ENCODE data around the gene PARP1.
"Not testable (repeated sequence)": the region's sequence is repeated elsewhere in the genome, so short reads cannot be mapped to it uniquely, and the experiment has no call there.

Gene PARP1

DNA sequence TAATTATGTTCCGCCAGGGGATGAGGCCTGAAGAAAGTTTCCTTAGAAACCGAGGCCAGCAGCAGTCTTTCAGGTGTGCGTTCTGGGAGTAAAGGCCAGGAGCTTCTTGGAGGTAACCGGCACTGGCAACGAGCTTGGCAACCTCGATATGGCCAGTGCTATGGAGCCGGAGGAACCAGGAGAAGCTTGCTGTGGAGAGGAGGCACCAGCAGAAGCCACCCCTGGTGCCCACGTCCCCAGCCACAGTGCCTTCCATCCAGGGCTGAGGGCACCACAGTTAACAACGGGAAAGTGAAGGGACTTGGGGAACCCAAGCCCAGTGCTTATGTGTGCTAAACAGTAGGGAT lies 57.4 kb downstream of the PARP1 start:
- no peak overlapping the region for H3K4me3 ChIP-seq (replicated peaks; ENCODE audit: low read depth, low read length)
- TF ChIP-seq, protein P1, sequence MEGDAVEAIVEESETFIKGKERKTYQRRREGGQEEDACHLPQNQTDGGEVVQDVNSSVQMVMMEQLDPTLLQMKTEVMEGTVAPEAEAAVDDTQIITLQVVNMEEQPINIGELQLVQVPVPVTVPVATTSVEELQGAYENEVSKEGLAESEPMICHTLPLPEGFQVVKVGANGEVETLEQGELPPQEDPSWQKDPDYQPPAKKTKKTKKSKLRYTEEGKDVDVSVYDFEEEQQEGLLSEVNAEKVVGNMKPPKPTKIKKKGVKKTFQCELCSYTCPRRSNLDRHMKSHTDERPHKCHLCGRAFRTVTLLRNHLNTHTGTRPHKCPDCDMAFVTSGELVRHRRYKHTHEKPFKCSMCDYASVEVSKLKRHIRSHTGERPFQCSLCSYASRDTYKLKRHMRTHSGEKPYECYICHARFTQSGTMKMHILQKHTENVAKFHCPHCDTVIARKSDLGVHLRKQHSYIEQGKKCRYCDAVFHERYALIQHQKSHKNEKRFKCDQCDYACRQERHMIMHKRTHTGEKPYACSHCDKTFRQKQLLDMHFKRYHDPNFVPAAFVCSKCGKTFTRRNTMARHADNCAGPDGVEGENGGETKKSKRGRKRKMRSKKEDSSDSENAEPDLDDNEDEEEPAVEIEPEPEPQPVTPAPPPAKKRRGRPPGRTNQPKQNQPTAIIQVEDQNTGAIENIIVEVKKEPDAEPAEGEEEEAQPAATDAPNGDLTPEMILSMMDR (IDR thresholded peaks at IDR 0.05; ENCODE audit: low read length, missing control alignments): no peak
- DNase-seq (ENCODE audit: low read depth): no peak

DNA sequence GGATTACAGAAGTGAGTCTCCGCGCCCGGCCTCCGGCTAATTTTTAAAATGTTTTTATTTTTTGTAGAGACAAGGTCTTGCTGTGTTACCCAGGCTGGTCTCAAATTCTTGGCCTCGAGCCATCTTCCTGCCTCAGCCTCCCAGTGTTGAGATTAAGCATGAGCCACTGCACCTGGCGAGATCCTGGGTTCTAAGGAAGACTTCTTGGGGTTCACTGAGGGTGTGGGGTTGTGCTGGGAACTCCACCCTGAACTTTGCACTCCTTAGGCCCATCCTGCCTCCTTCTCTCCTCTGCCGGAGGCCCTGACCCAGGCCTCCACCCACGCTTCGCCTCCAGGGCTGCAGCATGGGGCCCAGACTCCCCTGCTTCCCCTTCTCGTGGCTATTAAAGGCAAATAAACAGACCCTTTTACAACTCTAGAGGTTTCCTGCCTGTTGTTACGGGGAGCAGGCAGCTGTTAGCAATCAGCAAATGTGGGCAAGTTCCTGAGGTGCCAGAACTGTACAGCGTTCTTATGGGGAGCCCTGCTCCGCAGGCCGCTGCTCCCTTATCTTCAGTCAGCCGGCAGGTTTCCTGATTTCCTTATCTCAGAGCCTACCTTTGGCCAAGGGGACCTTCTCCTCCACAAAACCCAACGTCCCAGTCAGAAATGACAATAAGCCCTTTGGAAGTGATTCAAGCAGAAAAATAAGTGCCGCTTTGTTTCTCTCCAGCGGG lies 57.9 kb downstream of the PARP1 start:
- TF ChIP-seq, protein P1 (IDR thresholded peaks at IDR 0.05; ENCODE audit: low read length, missing control alignments): no peak
- H3K4me3 ChIP-seq (replicated peaks; ENCODE audit: low read depth, low read length): no peak overlapping the region
- DNase-seq (ENCODE audit: low read depth): no peak

DNA sequence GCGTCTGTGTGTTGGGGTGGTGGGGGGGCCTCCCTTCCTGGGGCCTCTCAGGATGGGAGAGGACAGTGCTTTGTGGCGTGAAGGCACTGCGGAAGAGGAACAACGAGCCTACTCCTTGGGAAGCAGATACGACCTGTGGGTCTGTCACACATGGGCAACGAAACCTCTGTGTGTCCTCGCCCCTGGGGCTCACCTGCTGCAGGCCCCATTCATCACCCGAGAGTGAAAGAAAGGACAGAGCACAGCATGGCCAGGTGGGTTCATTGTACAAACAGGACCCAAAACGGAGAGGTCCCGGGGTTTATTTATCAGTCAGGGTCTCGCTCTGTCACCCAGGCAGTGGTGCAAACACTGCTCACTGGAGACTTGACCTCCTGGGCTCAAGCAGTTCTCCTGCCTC lies 58.8 kb downstream of the PARP1 start:
- DNase-seq (ENCODE audit: low read depth): no peak
- TF ChIP-seq, protein P1 (IDR thresholded peaks at IDR 0.05; ENCODE audit: low read length, missing control alignments): no peak
- H3K4me3 ChIP-seq (replicated peaks; ENCODE audit: low read depth, low read length): no peak overlapping the region

DNA sequence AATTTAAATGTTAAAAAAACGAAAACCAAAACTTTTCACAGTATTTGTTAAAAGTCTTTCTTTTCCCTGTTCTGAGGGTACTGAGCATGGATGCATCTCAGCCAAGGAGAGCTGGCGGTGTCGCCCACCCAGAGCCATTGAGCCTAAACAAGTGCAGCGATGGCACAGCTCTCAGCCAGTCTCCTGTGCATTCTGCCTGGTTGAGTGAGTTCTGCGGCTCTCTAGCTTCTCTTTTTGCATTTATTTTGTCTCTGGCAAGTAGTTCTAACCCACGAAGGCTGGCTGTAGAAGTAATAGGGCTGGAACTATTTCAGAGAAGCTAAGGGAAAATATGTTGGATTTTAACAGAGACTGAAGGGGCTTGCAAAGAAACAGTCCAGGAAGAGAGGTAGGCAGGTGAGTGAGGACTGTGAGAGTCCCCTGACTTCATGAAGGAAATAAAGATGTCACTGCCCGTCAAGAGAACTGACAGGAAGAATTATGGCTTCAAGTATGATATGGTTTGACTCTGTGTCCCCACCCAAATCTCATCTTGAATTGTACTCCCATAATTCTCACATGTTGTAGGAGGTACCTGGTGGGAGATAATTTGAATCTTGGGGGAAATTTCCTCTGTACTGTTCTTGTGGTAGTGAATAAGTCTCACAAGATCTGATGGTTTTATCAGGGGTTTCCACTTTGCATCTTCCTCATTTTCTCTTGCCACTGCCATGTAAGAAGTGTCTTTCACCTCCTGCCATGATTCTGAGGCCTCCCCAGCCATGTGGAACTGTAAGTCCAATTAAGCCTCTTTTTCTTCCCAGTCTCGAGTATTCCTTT lies 63.2 kb downstream of the PARP1 start:
- no peak overlapping the region for H3K4me3 ChIP-seq (replicated peaks; ENCODE audit: low read depth, low read length)
- TF ChIP-seq, protein P1 (IDR thresholded peaks at IDR 0.05; ENCODE audit: low read length, missing control alignments): no peak
- DNase-seq (ENCODE audit: low read depth): no peak

DNA sequence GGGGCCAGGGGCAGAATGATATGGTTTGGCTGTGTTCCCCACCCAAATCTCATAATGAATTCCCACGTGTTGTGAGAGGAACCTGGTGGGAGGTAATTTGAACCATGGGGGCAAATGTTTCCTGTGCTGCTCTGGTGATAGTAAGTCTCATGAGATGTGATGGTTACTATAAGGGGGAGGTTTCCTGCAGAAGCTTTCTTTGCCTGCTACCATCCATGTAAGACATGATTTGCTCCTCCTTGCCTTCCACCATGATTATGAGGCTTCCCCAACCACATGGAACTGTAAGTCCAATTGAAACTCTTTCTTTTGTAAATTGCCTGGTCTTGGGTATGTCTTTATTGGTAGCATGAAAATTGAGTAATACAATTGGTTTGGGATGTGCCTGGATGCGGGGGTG lies 65.2 kb downstream of the PARP1 start:
- no peak for DNase-seq (ENCODE audit: low read depth)
- no peak overlapping the region for H3K4me3 ChIP-seq (replicated peaks; ENCODE audit: low read depth, low read length)
- TF ChIP-seq, protein P1 (IDR thresholded peaks at IDR 0.05; ENCODE audit: low read length, missing control alignments): no peak

DNA sequence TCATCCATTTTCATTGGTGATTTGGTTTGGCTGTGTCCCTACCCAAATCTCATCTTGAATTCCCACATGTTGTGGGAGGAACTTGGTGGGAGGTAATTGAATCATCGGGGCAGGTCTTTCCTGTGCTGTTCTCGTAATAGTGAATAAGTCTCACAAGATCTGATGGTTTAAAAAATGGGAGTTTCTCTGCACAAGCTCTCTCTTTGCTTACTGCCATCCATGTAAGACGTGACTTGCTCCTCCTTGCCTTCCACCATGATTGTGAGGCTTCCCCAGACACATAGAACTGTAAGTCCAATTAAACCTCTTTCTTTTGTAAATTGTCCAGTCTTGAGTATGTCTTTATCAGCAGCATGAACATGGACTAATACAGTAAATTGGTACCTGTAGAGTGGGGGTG lies 67.8 kb downstream of the PARP1 start:
- not testable (repeated sequence) for H3K4me3 ChIP-seq (replicated peaks; ENCODE audit: low read depth, low read length); DNase-seq (ENCODE audit: low read depth)

DNA sequence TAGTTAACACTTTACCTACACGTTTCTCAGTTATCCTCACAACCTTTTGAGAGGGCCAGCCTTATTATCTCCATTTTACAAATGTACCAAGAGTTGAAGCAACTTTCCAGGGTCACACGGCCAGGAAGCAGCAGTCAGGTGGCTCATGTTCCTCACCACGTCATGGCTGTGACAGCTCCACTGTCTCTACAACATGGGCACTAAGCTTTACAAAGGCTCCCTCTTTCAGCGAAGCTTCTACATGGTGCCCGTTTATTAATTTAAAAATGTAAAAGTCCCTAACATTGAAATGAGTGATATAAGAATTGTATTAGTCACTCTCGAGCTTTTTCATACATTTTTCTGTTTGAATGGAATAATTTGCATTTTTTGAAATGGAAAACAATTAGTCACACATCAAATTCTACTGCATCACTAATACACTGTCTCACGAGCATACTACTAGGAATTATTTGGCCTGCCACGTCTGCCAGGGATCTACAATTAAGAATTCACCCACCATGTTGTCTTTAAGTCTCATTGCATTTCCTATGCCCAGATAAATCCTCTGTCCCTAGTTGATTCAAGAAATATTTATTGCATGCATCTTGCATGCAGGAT lies 70.5 kb downstream of the PARP1 start:
- TF ChIP-seq, protein P1 (IDR thresholded peaks at IDR 0.05; ENCODE audit: low read length, missing control alignments): no peak

More for the DNA sequence above, 70.5 kb downstream of the PARP1 start:
- DNase-seq (ENCODE audit: low read depth): no peak
- H3K4me3 ChIP-seq (replicated peaks; ENCODE audit: low read depth, low read length): no peak overlapping the region

Data from fibroblast of pulmonary artery (primary cell).